ENCODE results near the gene HES6.

HES6 gene

GRCh38 chr2:238256111-238256510, 16.3 kb upstream of the HES6 start:
- FAIRE-seq (no peak), DNase-seq (ENCODE audit: insufficient read length, low spot score) (no peak)

GRCh38 chr2:238255636-238256035, 15.8 kb upstream of the HES6 start:
- TF ChIP-seq POU2F2 (IDR thresholded peaks at IDR 0.05; ENCODE audit: low read depth, low read length), result no peak
- no peak for TF ChIP-seq PAX5 (IDR thresholded peaks at IDR 0.05; ENCODE audit: insufficient read depth, low read length, severe bottlenecking)
- TF ChIP-seq SPI1 (IDR thresholded peaks at IDR 0.05; ENCODE audit: low read depth, low read length), result no peak
- TF ChIP-seq POLR2AphosphoS5 (IDR thresholded peaks at IDR 0.05; ENCODE audit: low read depth, low read length), result no peak
- no peak for TF ChIP-seq TAF1 (IDR thresholded peaks at IDR 0.05; ENCODE audit: low read depth, low read length)
- TF ChIP-seq POLR2A (IDR thresholded peaks at IDR 0.05; ENCODE audit: low read depth, low read length), result no peak
- no peak for DNase-seq (ENCODE audit: insufficient read length, low spot score)
- no peak for FAIRE-seq

More at GRCh38 chr2:238256111-238256510, 16.3 kb upstream of the HES6 start:
- TF ChIP-seq POLR2A (IDR thresholded peaks at IDR 0.05; ENCODE audit: low read depth, low read length) (no peak), POU2F2 (IDR thresholded peaks at IDR 0.05; ENCODE audit: low read depth, low read length) (no peak), SPI1 (IDR thresholded peaks at IDR 0.05; ENCODE audit: low read depth, low read length) (no peak)

- DNase-seq (ENCODE audit: insufficient read length, low spot score), result no peak
- no peak for FAIRE-seq
- TF ChIP-seq SPI1 (IDR thresholded peaks at IDR 0.05; ENCODE audit: low read depth, low read length) (no peak), POLR2A (IDR thresholded peaks at IDR 0.05; ENCODE audit: low read depth, low read length) (no peak), POLR2AphosphoS5 (IDR thresholded peaks at IDR 0.05; ENCODE audit: low read depth, low read length) (no peak), POU2F2 (IDR thresholded peaks at IDR 0.05; ENCODE audit: low read depth, low read length) (no peak), PAX5 (IDR thresholded peaks at IDR 0.05; ENCODE audit: insufficient read depth, low read length, severe bottlenecking) (no peak), TAF1 (IDR thresholded peaks at IDR 0.05; ENCODE audit: low read depth, low read length) (no peak)
Measured at GRCh38 chr2:238255151-238255551, 15.3 kb upstream of the HES6 start.

- FAIRE-seq (no peak), DNase-seq (ENCODE audit: insufficient read length, low spot score) (no peak)
- TF ChIP-seq POU2F2 (IDR thresholded peaks at IDR 0.05; ENCODE audit: low read depth, low read length), result no peak
- no peak for TF ChIP-seq POLR2A (IDR thresholded peaks at IDR 0.05; ENCODE audit: low read depth, low read length)
- TF ChIP-seq SPI1 (IDR thresholded peaks at IDR 0.05; ENCODE audit: low read depth, low read length), result no peak
- TF ChIP-seq PAX5 (IDR thresholded peaks at IDR 0.05; ENCODE audit: insufficient read depth, low read length, severe bottlenecking), result no peak
Measured at GRCh38 chr2:238254095-238254723, 14.4 kb upstream of the HES6 start.

GRCh38 chr2:238252766-238253630, 13.2 kb upstream of the HES6 start:
- TF ChIP-seq POLR2AphosphoS5 (IDR thresholded peaks at IDR 0.05; ENCODE audit: low read depth, low read length) (no peak), SPI1 (IDR thresholded peaks at IDR 0.05; ENCODE audit: low read depth, low read length) (no peak), POU2F2 (IDR thresholded peaks at IDR 0.05; ENCODE audit: low read depth, low read length) (no peak), PAX5 (IDR thresholded peaks at IDR 0.05; ENCODE audit: insufficient read depth, low read length, severe bottlenecking) (no peak), POLR2A (IDR thresholded peaks at IDR 0.05; ENCODE audit: low read depth, low read length) (no peak), TAF1 (IDR thresholded peaks at IDR 0.05; ENCODE audit: low read depth, low read length) (no peak)
- FAIRE-seq, result no peak
- no peak for DNase-seq (ENCODE audit: insufficient read length, low spot score)

GRCh38 chr2:238251986-238252385, 12.1 kb upstream of the HES6 start:
- no peak for TF ChIP-seq POLR2AphosphoS5 (IDR thresholded peaks at IDR 0.05; ENCODE audit: low read depth, low read length)
- TF ChIP-seq SPI1 (IDR thresholded peaks at IDR 0.05; ENCODE audit: low read depth, low read length), result no peak
- no peak for TF ChIP-seq TAF1 (IDR thresholded peaks at IDR 0.05; ENCODE audit: low read depth, low read length)
- no peak for TF ChIP-seq PAX5 (IDR thresholded peaks at IDR 0.05; ENCODE audit: insufficient read depth, low read length, severe bottlenecking)
- no peak for TF ChIP-seq POU2F2 (IDR thresholded peaks at IDR 0.05; ENCODE audit: low read depth, low read length)
- no peak for TF ChIP-seq POLR2A (IDR thresholded peaks at IDR 0.05; ENCODE audit: low read depth, low read length)
- DNase-seq (ENCODE audit: insufficient read length, low spot score) (no peak), FAIRE-seq (no peak)

- DNase-seq (ENCODE audit: insufficient read length, low spot score), result no peak
- no peak for TF ChIP-seq PAX5 (IDR thresholded peaks at IDR 0.05; ENCODE audit: insufficient read depth, low read length, severe bottlenecking)
- TF ChIP-seq SPI1 (IDR thresholded peaks at IDR 0.05; ENCODE audit: low read depth, low read length), result no peak
- no peak for TF ChIP-seq POU2F2 (IDR thresholded peaks at IDR 0.05; ENCODE audit: low read depth, low read length)
- no peak for TF ChIP-seq TAF1 (IDR thresholded peaks at IDR 0.05; ENCODE audit: low read depth, low read length)
- FAIRE-seq, result no peak
Measured at GRCh38 chr2:238251331-238251730, 11.5 kb upstream of the HES6 start.

GRCh38 chr2:238250896-238251295, 11.1 kb upstream of the HES6 start:
- no peak for TF ChIP-seq PAX5 (IDR thresholded peaks at IDR 0.05; ENCODE audit: insufficient read depth, low read length, severe bottlenecking)
- no peak for TF ChIP-seq SPI1 (IDR thresholded peaks at IDR 0.05; ENCODE audit: low read depth, low read length)
- TF ChIP-seq TAF1 (IDR thresholded peaks at IDR 0.05; ENCODE audit: low read depth, low read length), result no peak
- TF ChIP-seq POLR2AphosphoS5 (IDR thresholded peaks at IDR 0.05; ENCODE audit: low read depth, low read length), result no peak
- no peak for TF ChIP-seq POU2F2 (IDR thresholded peaks at IDR 0.05; ENCODE audit: low read depth, low read length)
- TF ChIP-seq POLR2A (IDR thresholded peaks at IDR 0.05; ENCODE audit: low read depth, low read length), result no peak
- no peak for FAIRE-seq
- no peak for DNase-seq (ENCODE audit: insufficient read length, low spot score)

- TF ChIP-seq POLR2AphosphoS5 (IDR thresholded peaks at IDR 0.05; ENCODE audit: low read depth, low read length), result no peak
- TF ChIP-seq POLR2A (IDR thresholded peaks at IDR 0.05; ENCODE audit: low read depth, low read length), result no peak
- TF ChIP-seq TAF1 (IDR thresholded peaks at IDR 0.05; ENCODE audit: low read depth, low read length), result no peak
- no peak for TF ChIP-seq SPI1 (IDR thresholded peaks at IDR 0.05; ENCODE audit: low read depth, low read length)
- no peak for TF ChIP-seq PAX5 (IDR thresholded peaks at IDR 0.05; ENCODE audit: insufficient read depth, low read length, severe bottlenecking)
- TF ChIP-seq POU2F2 (IDR thresholded peaks at IDR 0.05; ENCODE audit: low read depth, low read length), result no peak
- DNase-seq (ENCODE audit: insufficient read length, low spot score), result no peak
- no peak for FAIRE-seq
Measured at GRCh38 chr2:238247841-238248453, 8.1 kb upstream of the HES6 start.
